Left forelimb (tissue), 1 donor: ENCODE measurements around the gene FAM161B.
"Not testable (repeated sequence)": the region's sequence is repeated elsewhere in the genome, so short reads cannot be mapped to it uniquely, and the experiment has no call there.

ENCODE experiments used
- DNase-seq: peaks from one replicate; pipeline ENCODE4 v3.0.0-alpha.2; 2018; ENCODE audit warnings: low spot score

FAM161B gene

DNA sequence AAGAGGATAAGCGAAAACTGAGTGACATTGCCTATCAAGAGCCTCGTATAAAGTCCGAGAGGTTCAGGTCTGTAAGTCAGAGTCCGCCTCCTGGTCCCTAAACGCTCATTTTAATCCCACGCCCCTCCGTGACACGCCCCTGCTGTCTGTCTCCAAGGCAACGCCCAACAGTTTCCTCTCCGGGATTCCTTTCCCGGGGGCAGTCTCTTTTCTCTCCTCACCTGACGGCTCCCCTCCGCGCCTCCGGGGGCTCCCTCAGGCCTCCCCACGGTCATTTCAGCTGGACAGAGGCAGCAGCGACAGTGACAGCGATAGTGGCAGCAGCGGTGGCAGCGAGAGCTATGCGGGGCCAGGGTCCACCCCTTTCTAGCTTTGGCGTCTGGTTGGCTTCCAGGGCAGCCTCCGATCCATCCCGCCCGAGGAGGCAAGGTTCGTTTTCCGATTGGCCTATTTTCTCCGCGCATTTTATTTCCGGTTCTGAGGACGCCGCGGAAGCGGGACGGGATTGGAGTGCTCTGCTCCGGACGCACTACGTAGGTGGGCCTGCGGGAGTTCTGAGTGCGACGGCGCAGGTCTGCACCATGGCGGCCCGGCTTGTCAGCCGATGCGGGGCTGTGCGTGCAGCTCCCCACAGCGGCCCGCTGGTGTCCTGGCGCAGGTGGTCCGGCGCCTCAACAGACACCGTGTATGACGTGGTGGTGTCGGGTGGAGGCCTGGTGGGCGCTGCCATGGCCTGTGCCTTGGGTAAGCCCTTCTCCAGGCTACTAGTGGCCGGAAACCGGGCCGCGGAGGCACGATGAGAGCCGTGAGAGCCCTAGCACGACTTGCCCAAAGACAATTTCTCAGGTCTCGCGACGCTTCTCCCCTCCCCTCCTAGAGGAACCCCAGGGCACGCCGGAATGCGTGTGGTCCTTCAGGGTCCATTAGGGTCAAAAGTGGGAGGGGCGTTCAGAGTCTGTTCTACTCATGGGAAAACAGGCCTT lies at the start of gene FAM161B, which contains the start of gene COQ6:
FAM161B (minus strand) TSS at position 343 of the 983 bp plus-strand sequence; CDS start at position 275, 68 bp downstream.
COQ6 (plus strand) TSS at position 551 of the 983 bp plus-strand sequence; CDS start at position 582, 31 bp downstream.
- peak; percentile 96 for DNase-seq

GRCh38 chr14:73998726-73999125 lies 48.8 kb upstream of the FAM161B start:
- DNase-seq = no peak

GRCh38 chr14:73997944-73998447 lies 48.1 kb upstream of the FAM161B start:
- no peak for DNase-seq

- no peak for DNase-seq
Observed at GRCh38 chr14:73997108-73997943, 47.4 kb upstream of the FAM161B start.

DNA sequence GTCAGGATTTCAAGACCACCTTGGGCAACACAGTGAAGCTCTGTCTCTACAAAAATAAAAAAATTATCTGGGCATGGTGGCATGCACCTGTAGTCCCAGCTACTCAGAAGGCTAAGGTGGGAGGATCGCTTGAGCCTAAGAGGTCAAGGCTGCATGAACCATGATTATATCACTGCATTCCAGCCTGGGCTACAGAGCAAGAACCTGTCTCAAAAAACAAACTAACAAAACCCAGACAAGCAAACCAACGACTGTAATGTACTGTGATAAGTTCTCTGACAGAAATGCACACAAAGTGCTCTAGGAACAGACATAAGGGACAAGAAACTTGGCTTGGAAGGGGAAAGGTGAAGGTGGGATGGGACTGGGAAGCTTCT lies 46.8 kb upstream of the FAM161B start:
- no peak for DNase-seq

- DNase-seq = no peak
Observed at GRCh38 chr14:73995977-73996378, 46.1 kb upstream of the FAM161B start.

- not testable (repeated sequence) for DNase-seq
Observed at GRCh38 chr14:73994926-73995325, 45.0 kb upstream of the FAM161B start.

DNA sequence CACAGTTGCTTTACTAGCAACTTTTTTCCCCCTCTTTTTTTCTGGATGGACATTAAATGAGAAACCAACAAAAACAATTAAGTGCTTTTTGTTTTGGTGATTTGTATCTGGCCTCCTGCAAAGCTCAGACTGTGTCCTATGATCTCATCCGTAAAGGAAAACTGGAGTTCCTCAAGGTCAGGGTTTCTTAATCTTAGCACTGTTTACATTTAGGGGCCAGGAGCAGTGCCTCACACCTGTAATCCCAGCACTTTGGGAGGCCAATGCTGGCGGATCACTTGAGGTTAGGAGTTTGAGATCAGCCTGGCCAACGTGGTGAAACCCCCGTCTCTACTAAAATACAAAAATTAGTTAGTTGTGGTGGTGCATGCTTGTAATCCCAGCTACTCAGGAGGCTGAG lies 41.2 kb upstream of the FAM161B start:
- DNase-seq = no peak

- not testable (repeated sequence) for DNase-seq
Observed at GRCh38 chr14:73988656-73989055, 38.8 kb upstream of the FAM161B start.

GRCh38 chr14:73988065-73988464 lies 38.2 kb upstream of the FAM161B start:
- no peak for DNase-seq

GRCh38 chr14:73977896-73978295 lies 28.0 kb upstream of the FAM161B start:
- DNase-seq = no peak

GRCh38 chr14:73976125-73976524 lies 26.2 kb upstream of the FAM161B start:
- DNase-seq = no peak

GRCh38 chr14:73973497-73973896 lies 23.6 kb upstream of the FAM161B start:
- no peak for DNase-seq

DNA sequence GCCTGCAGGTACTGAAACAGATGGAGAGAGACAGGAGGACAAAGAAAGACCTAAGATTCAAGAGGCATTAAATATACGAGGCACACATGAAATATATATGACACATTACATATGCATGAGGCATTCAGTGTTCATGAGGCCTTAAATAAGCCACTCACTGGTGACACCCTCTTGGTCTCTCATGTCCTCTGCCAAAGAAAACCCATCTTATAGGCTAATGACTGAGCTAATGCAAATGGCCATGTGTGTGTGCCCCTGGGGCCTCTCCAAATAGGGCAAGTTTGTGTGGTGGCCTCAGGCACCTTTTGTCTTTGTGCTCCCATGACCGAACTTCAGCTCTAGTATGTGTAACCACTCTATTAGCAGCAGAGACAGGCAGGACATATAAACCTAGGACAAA lies 19.0 kb upstream of the FAM161B start:
- DNase-seq = no peak

DNA sequence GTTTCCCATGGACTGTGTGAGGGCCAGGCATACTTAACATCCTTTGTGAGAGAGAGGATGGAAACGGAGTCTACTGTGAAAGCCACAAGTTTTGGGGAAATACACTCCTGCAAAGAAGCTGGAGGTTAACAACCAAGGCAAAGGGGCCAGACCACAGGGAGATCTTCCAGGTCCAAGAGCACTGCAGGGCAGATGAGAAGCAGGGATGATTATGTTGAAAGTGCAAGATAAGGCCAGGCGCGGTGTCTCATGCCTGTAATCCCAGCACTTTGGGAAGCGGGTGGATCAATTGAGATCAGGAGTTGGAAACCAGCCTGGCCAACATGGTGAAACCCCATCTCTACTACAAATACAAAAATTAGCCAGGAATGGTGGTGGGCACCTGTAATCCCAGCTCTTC lies 15.3 kb upstream of the FAM161B start:
- DNase-seq = no peak

GRCh38 chr14:73961192-73961591 lies 11.3 kb upstream of the FAM161B start:
- no peak for DNase-seq

- DNase-seq = no peak
Observed at GRCh38 chr14:73958591-73958990, 8.7 kb upstream of the FAM161B start.

DNA sequence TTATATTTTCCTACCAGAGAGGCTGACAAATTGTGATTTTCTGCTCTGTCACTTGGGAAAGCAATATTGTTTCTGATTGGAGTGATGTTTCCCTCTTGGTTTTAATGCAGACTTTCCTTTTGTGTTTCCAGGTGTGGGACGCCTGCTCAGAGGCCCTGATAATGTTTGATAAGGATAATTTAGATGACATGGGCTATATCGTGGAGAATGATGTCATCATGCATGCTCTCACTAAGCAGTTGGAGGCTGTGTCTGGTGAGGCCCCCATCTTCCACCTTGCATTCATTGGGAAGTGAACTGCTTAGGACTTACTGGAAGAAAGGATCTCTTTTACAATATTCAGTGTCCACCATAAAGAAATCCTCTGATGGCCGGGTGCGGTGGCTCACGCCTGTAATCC lies 5.8 kb upstream of the FAM161B start:
- DNase-seq = no peak

DNA sequence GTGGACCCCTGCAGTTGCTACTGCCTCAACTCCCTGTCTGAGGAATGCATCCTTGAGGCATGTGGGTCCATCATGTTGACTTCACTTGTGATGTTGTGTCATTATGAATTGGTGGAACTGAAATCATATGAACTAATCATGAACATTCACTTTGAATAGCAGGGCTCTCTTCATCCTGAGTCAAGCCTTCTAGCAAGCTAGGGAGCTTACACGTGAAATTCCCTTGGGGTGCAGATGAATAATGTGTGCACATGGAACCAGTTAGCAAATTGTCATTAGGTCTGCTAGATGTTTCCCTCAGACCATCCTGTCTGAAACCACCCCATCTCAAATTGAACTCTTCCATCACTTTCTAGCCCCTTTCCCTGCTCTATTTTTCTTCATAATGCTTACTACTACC lies 3.8 kb upstream of the FAM161B start:
- DNase-seq = no peak

DNA sequence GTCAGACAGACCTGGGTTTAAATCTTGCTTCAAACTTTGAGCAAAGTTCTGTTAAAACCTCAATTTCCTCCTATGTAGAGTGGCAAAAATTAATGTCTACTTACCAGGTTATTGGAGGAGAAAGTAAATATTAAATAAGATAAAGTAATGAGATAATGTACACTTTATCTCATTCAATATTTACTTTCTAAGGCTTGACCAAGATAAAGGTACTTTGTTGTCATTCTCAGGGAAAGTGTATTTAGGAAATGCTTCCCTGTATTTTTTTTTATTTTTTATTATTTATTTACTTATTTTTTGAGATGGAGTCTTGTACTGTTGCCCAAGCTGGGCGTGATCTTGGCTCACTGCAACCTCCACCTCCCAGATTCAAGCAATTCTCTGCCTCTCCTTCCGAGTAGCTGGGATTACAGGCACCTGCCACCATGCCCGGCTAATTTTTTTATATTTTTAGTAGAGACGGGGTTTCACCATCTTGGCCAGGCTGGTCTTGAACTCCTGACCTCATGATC lies 4.7 kb downstream of the FAM161B start:
- DNase-seq = no peak

- no peak for DNase-seq
Observed at GRCh38 chr14:73944432-73945158, 5.3 kb downstream of the FAM161B start.

GRCh38 chr14:73943083-73943482 lies 6.8 kb downstream of the FAM161B start:
- no peak for DNase-seq
